Aorta (tissue), 5 donors: Measurements from ENCODE around the gene SECISBP2. TPM values are rescaled to one million over a fixed set of nuclear protein-coding genes. Genes with fewer than 3 reads are reported as not detected.

Experiments used
- ATAC-seq: fragments of 200-7000 bp; cut with Tn5 transposase; one replicate; pipeline ENCODE4 v1.9.1; 2022; ENCODE audit warnings: moderate library complexity; ENCODE audit not compliant: low FRiP score
- DNase-seq, 2 donors: peaks; one replicate each; pipeline ENCODE4 v3.0.0-alpha.2; 2020
- H3K27ac ChIP-seq, 2 donors: one replicate each; pipeline ENCODE4 v1.5.1; 2013; ENCODE audit warnings: low read length in 2 of 2, mild to moderate bottlenecking in 2 of 2, moderate library complexity in 2 of 2, control low read depth in 1 of 2, inconsistent platforms in 1 of 2, low read depth in 1 of 2
- H3K27me3 ChIP-seq, 2 donors: one replicate each; pipeline ENCODE4 v1.6.1; 2013; ENCODE audit warnings: control low read depth in 1 of 2, low read length in 1 of 2, mild to moderate bottlenecking in 1 of 2, moderate library complexity in 1 of 2; ENCODE audit not compliant: insufficient read depth in 2 of 2, control insufficient read depth in 1 of 2
- H3K36me3 ChIP-seq, 2 donors: one replicate each; pipeline ENCODE4 v1.6.1; 2013; ENCODE audit warnings: control low read depth in 1 of 2, low read length in 1 of 2, mild to moderate bottlenecking in 1 of 2; ENCODE audit not compliant: insufficient read depth in 2 of 2, control insufficient read depth in 1 of 2
- H3K4me1 ChIP-seq, 2 donors: one replicate each; pipeline ENCODE4 v1.6.1; 2013; ENCODE audit warnings: low read length in 2 of 2, control low read depth in 1 of 2, mild to moderate bottlenecking in 1 of 2, moderate library complexity in 1 of 2; ENCODE audit not compliant: insufficient read depth in 2 of 2, control insufficient read depth in 1 of 2
- H3K4me3 ChIP-seq, 2 donors: one replicate each; pipeline ENCODE4 v1.5.1; 2013; ENCODE audit warnings: low read length in 2 of 2, control low read depth in 1 of 2, mild to moderate bottlenecking in 1 of 2
- H3K9me3 ChIP-seq: one replicate; pipeline ENCODE4 v1.6.1; 2013; ENCODE audit warnings: mild to moderate bottlenecking, low read length; ENCODE audit not compliant: control insufficient read depth
- WGBS, 2 donors: extraction: QIAGEN DNeasy Blood & Tissue Kit; methylation state at CpG; one replicate each; pipeline ENCODE4 v1.1.7; 2013; 5-methylcytosine and 5-hydroxymethylcytosine counted together
- intact Hi-C, 2 donors: fragments of 100-400 bp; cut with DNase I; formaldehyde crosslinking; loops; one replicate each; pipeline versions ENCODE4 v1.14.2 to v1.15.0; 2022
- polyA plus RNA-seq, 2 donors: library from polyadenylated mRNA; stranded (reverse); fragments of 200-250 nt; gene quantifications; one replicate each; pipeline ENCODE4 v1.2.3, GENCODE V29; 2013
- total RNA-seq, 2 donors: library from RNA; stranded (reverse); fragmentation: NEBNext Ultra II Directional; extraction: Animal tissue kit (Norgen Biotek cat#: 25700); gene quantifications; one replicate each; pipeline ENCODE4 v1.2.1, GENCODE V29; 2021
- donor health status: healthy with polysubstance abuse.
- donor health status: Bipolar disorder and iron deficiency.
- donor health status: DM: no; HTN: no; CAD: no.
- donor health status: DM: no; HTN: no; CAD: no.
- donor health status: DM: yes; HTN: yes; CAD: no.

SECISBP2 gene
- total and polyA plus RNA-seq, 4 donors, result 7.0 to 49.0 (median 38.6) TPM

DNA sequence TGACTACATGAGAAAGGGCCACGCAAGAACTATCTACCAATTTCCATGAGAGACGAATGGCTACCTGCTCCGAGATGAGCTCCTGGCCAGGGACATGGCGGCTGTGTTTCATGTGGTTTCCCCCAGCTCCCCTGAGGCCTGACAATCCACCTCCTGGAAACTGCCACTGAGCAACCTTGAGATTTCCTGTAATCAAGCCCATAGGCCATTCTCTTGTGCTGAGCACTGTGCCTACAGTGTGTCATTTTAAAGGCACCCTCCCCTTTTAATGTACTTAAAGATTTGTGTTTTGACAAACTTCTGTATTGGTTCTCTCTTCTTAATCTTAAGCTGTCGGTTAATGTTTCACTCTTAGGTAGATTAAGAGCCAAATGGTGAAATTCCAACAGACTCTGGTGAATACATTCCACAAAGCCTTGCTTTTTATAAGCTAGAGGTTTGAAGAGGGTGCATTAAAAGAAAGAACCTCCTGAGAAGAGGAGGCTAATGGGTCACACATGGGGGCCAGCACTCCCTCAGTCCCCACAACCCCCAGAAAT lies 72.3 kb downstream of the SECISBP2 start:
- peaks cover 0 to 9% of the 10 kb centered on the region in 2 donors for H3K36me3 ChIP-seq
- no peaks in the 10 kb centered on the region for H3K9me3 ChIP-seq
- no peak overlapping the region for H3K4me3 ChIP-seq
- ATAC-seq (no peak), DNase-seq (no peak)
- no peaks in the 10 kb centered on the region for H3K27me3 ChIP-seq
- H3K27ac ChIP-seq, result no peak overlapping the region
- H3K4me1 ChIP-seq, result no peaks in the 10 kb centered on the region
- 81 to 84% methylated on average over 5 of the region's 5 CpGs for WGBS, 2 donors
- intact Hi-C loops, result no loop called here

DNA sequence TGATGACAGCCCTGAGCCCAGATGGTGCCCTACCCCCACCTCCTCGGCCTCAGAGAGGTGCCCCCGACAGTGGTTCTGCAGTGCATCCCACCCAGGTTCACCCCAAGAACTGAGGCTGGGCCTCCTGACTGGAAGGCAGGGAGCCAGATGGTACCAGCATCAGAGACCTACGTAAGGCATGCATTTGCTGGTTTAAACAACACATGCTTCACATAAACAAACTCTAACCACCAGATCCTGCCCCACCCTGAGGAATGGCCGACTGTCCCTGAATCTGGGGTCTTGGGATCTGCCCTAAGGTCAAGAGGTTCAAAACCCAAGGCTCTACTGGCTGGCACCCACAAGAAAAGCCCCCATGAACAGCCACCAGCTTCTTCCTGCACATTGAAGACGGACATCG lies 73.3 kb downstream of the SECISBP2 start:
- no peak overlapping the region for H3K4me3 ChIP-seq
- H3K27ac ChIP-seq, result no peak overlapping the region
- H3K9me3 ChIP-seq, result no peaks in the 10 kb centered on the region
- no peaks in the 10 kb centered on the region for H3K27me3 ChIP-seq
- DNase-seq (no peak), ATAC-seq (no peak)
- 85 to 88% methylated on average over 6 of the region's 6 CpGs for WGBS, 2 donors
- intact Hi-C loops, result no loop called here
- peaks cover 0 to 9% of the 10 kb centered on the region in 2 donors for H3K36me3 ChIP-seq
- H3K4me1 ChIP-seq, result no peaks in the 10 kb centered on the region

DNA sequence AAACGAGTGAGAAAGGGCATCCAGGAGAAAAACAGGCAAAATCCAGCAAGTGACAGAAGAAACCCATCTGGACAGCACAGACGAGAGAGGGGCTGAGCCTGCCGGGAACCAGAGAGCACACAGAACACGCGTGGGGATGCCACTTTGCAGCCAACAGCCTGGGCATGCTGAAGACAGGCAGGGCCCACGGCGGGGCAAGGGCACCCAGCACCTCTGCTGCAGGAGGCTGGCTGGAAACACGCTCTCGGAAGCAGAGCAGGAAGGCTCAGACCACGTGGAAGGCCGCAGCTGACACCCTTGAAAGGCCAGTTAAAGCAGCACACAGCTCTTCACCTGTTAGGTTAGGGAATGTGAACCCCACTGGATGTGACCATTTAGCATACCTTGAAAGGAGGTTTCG lies 76.1 kb downstream of the SECISBP2 start:
- no peaks in the 10 kb centered on the region for H3K9me3 ChIP-seq

DNA sequence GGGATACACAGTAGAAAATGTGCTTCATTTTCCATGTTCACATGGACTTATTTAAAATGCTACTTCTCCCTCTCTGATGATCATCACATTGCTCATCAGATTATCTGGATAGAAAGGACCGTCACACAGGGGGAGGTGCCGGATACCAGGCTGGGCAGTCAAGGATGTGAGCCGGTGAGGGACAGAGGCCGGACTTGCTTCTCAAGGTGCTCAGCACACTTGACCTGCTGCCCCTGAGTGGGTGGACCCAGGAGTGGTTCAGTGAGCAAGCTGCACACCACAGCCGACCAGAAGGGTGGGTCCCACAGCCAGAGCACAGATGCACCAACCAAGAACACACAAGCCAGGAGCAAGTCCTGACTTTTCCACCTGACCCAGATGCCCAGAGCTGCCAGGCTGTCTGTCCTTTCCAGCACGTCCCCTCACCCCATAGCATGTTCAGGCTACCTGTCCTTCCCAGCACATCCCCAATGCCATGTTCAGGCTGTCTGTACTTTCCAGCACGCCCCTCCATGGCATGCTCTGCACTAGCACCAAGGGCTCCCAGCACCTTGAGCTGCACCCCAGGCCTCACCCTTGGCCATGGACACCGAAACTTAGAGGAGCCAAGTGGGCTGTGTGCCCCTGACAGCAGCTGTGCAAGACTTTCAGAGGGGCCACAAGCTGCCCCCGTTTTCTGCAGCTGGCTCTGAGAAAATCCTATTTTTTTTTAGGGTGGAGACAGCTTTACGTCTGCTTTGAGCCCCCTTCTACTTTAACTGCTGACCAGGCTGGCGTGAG lies 77.8 kb downstream of the SECISBP2 start:
- Histone ChIP-seq H3K9me3 (no peaks in the 10 kb centered on the region), H3K27me3 (no peaks in the 10 kb centered on the region), H3K4me1 (no peaks in the 10 kb centered on the region), H3K4me3 (no peak overlapping the region), H3K27ac (no peak overlapping the region), H3K36me3 (peaks cover 0 to 4% of the 10 kb centered on the region in 2 donors)
- ATAC-seq (no peak), DNase-seq (no peak)
- whole genome bisulfite sequencing, 2 donors, result 89 to 92% methylated on average over 11 of the region's 11 CpGs
- intact Hi-C loops, result no loop called here

More for the DNA sequence above, 76.1 kb downstream of the SECISBP2 start:
- Histone ChIP-seq H3K27me3 (no peaks in the 10 kb centered on the region), H3K4me1 (no peaks in the 10 kb centered on the region), H3K27ac (no peak overlapping the region), H3K36me3 (peaks cover 0 to 9% of the 10 kb centered on the region in 2 donors), H3K4me3 (no peak overlapping the region)
- intact Hi-C loops, result no loop called here
- 83 to 85% methylated on average over 12 of the region's 12 CpGs for WGBS, 2 donors
- DNase-seq, result no peak
- no peak for ATAC-seq

DNA sequence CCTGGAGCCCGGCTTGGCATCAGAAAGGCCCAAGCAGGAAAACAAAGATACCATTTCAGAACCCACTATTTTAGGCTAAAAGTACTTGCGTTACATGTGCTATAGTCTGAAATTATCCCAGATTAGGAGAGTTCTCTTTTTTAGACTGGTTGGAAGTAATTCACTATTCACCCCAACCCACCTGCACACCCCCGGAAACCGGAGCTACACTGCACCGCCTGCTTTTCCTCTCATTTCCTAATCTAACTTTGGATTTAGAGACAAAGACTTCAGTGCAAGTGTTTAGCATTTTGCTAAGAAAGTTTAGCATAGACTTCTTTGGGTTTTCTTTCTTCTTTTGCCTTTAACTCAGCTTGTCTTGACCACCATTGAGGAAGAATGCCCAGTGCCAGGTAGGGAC lies 79.2 kb downstream of the SECISBP2 start:
- Histone ChIP-seq H3K4me1 (no peaks in the 10 kb centered on the region), H3K9me3 (no peaks in the 10 kb centered on the region), H3K27ac (no peak overlapping the region), H3K4me3 (no peak overlapping the region), H3K36me3 (peaks cover 0 to 4% of the 10 kb centered on the region in 2 donors), H3K27me3 (no peaks in the 10 kb centered on the region)
- intact Hi-C loops, result no loop called here
- ATAC-seq (no peak), DNase-seq (no peak)
- 81 to 88% methylated on average over 5 of the region's 5 CpGs for WGBS, 2 donors

DNA sequence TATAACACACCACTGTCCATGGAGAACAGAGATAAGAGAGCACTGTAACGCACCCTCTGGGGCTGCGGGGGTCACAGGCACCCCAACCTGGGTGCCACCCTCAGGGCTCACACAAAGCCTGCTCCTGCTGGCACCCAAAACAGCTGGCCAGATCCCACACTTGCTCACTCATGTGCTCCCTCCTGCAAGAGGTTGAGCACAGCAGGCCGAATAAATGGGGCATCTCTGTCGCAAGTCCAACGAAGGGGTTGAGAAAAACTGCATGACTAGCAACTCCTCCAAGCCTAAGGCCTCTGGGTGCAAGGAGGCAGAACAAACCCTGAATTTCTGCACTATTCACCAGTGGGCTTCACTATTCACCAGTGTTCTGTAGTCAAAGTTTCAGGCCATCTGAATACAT lies 80.3 kb downstream of the SECISBP2 start:
- no peak overlapping the region for H3K27ac ChIP-seq
- intact Hi-C loops, result no loop called here
- H3K9me3 ChIP-seq, result no peaks in the 10 kb centered on the region
- H3K4me1 ChIP-seq, result no peaks in the 10 kb centered on the region
- ATAC-seq (no peak), DNase-seq (peak in 1 of 2 donors; percentile 17)
- no peak overlapping the region for H3K4me3 ChIP-seq
- H3K27me3 ChIP-seq, result no peaks in the 10 kb centered on the region
- peaks cover 0 to 5% of the 10 kb centered on the region in 2 donors for H3K36me3 ChIP-seq
- WGBS, 2 donors, result 93 to 95% methylated on average over 5 of the region's 5 CpGs

DNA sequence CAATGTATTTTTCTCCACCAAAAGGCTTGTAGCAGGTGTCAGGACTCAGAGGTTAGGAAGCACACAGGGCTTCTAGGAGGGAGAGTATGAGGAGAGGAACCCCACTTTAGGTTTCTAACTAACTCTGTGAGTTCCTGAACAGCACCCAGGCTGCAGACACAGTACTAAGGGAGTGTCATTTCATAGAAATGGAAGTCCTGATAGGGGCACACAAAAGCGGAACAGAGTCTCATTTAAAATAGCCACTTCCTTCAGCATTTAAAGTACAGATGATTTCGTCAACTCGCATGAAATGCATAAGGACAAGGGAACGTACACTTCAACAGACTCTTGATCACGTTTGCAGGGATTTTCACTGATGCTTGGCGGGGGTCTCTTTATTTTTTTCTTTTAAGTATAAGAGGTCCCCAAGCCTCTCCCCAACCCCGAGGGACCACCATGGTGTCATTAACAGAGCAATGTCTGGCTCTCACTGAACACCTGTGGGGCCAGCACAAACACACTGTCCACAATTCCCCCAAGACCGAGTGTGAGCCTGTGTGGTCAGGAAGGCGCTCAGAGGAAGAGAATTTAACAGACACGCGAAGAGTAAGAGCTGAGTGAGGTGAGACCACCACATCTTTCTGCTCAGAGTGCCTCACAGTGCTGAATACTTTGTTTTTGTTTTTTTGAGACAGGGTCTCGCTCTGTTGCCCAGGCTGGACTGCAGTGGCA lies 82.3 kb downstream of the SECISBP2 start:
- Histone ChIP-seq H3K4me3 (no peak overlapping the region), H3K9me3 (no peaks in the 10 kb centered on the region), H3K27ac (no peak overlapping the region), H3K36me3 (peaks cover 0 to 5% of the 10 kb centered on the region in 2 donors), H3K27me3 (no peaks in the 10 kb centered on the region), H3K4me1 (no peaks in the 10 kb centered on the region)
- ATAC-seq, result peak; percentile 31
- 88% methylated on average over 12 of the region's 12 CpGs for WGBS, 2 donors
- peak in 1 of 2 donors; percentile 17 for DNase-seq
- intact Hi-C loops, result no loop called here

DNA sequence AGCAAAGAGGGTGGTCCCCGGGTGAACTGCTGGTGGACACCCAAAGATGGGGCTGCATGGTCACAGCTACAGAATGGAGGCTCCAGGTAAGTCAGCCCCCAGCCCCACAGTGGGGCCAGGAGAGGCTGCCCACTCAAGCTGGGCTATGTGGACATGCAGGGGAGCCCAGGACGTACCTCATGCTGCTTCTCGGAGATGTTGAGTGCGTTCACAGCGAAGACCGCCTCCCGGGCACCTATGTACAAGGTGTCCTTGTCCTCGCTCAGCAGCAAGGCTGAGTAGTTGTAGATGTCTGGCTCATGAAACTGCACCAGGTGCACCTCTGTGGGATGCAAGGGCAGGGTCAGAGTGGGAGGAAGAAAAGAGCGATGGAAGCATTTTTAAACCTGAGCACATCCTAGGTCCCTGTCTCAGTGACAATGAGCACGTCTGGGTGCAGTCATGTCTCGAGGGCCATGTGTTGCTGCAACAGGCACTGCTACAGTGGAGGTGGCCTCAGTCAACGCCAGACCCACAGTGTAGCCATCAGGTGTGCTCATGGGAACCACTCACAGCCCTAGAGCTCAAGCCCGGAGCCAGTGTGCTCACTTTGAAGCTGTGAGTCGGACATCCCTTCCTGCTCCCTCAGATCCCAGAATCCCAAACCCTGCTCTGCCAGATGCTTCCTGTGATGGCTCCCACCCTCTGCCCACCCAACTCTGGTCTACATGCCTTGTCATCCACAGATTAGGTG lies 84.6 kb downstream of the SECISBP2 start:
- WGBS, 2 donors, result 92 to 94% methylated on average over 14 of the region's 14 CpGs
- DNase-seq (peak in 1 of 2 donors; percentile 23), ATAC-seq (no peak)
- Histone ChIP-seq H3K36me3 (peaks cover 0 to 5% of the 10 kb centered on the region in 2 donors), H3K27ac (no peak overlapping the region), H3K27me3 (no peaks in the 10 kb centered on the region), H3K9me3 (no peaks in the 10 kb centered on the region), H3K4me3 (no peak overlapping the region), H3K4me1 (no peaks in the 10 kb centered on the region)
- intact Hi-C loops, result no loop called here
